NCI-H2081 treated with DMSO at 0.1 percent for 48 hours (cell line): Measurements from ENCODE around the gene AGPS.
"Not testable (repeated sequence)": the region's sequence is repeated elsewhere in the genome, so short reads cannot be mapped to it uniquely, and the experiment has no call there.

ENCODE experiments used
- DNase-seq: peaks from one replicate; lab custom pipeline; 2025; lab: John Stamatoyannopoulos, UW

Gene AGPS

DNA sequence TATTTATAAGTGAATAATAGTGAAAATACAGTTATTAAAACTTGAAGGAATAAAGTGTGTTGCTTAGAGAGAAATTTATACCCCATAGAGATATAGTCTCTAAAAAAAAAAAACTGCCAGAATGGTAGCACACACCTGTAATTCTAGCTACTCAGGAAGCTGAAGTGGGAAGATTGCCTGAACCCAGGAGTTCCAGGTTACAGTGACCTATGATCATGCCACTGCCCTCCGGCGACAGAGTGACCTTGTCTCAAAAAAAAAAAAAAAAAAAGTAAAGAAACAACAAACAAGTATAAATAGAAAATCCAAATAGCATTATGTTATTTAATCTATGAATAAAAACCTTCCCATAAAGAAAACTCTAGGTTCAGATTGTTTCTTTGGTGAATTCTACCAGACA, 7.4 kb upstream of the AGPS start:
- no peak for DNase-seq

DNA sequence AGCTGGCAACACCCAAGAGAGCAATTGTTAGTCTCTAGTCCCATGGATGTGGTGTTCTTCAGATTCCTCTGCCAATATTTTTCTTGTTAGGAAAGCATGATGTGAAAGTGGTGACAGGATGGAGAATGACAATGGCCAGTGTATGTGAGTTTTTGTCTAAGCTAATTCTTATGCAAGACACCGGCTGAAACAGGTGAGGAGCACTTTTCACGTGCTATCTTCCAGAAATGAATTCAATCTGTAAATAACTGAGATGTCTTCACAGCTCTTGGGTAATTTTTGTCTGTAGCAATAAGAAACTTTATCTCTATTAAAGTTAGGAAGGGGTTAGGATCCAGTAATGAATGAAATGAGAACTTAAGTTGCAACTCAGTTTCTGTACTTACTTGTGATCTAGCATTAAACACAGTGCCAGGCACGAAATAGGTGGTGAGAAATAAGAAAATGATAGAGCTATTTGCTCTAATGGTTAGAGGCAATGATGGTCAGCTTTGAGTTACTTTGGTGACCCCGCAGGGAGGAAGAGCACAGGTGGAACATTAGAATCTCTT, 676 bp upstream of the AGPS start:
- DNase-seq: no peak

- no peak for DNase-seq
Observed at GRCh38 chr2:177393203-177393755, 706 bp downstream of the AGPS start.

DNA sequence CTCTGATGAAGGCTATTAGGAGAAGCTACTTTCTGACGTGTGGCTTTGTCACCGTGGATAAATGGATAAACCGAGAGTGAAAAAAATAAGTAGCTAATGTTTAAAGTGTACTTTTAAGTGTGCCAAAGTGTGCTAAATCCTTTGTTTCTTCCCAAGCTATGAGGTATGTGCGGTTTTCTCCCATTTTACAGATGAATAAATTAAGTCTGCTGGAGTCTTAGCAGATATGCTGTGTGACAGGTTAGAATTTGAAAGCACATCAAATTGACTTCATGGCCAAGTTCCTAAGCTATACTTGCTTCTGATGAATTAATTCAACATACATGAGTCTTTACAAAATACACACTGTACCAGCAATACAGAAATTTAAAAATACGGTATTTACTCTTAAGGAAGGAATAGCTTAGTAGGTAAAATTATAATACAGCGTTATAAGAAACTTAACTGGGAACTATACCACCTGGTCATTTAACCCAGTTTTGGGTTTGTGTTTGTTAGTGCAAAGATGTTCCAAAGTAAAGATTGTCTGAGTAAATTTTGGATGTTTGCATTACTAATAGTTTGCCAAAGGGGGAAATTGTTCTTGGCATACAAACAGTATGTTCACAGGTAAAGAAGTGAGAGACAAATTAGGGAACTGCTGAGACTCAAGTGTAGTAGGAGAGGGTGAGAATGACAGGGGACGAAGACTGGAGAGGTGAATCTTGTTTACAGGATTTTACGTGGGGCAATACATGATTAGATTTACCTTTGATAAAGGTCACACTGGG, 1.4 kb downstream of the AGPS start:
- DNase-seq: no peak

DNA sequence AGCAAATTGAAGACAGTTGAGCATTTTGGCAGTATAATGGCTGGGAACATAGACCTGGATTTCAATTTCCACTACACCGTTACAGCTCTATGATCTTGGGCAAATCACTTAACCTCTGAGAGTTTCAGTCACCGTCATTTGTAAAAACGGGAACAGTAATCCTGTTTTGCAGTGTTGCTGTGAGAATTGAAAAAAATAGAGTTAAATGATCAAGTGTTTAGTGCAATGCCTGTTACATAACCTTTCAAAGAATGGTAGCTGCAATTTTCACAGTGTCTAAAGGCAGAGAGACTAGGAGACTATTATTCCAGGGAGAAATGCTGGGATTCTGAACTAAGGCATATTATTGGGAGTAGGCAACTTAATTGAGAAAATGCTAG, 2.0 kb downstream of the AGPS start:
- DNase-seq: no peak

- no peak for DNase-seq
Observed at GRCh38 chr2:177395351-177396065, 2.9 kb downstream of the AGPS start.

- no peak for DNase-seq
Observed at GRCh38 chr2:177396703-177397460, 4.3 kb downstream of the AGPS start.

GRCh38 chr2:177397481-177398289, 5.1 kb downstream of the AGPS start:
- DNase-seq: no peak

DNA sequence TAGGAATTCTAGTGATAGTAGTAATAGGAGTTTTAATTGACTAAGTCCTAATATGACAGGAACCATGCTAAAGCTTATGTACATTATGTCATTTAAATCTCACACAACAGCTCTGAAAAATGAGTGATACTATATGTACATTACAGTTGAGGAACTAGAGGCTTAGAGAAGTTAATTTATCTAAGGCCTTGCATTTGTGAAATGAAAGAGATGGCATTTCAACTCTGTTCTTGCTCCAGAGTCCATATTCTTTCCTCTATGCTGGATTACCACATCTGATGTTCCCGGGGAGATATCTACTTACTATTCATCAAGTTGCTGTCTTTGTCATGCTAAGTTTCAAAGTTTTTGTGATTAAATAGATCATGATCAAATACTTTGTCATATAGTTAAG, 5.7 kb downstream of the AGPS start:
- no peak for DNase-seq

- DNase-seq: no peak
Observed at GRCh38 chr2:177398791-177399190, 6.2 kb downstream of the AGPS start.

- DNase-seq: no peak
Observed at GRCh38 chr2:177399376-177399775, 6.8 kb downstream of the AGPS start.

GRCh38 chr2:177400337-177400923, 7.9 kb downstream of the AGPS start:
- no peak for DNase-seq

- DNase-seq: no peak
Observed at GRCh38 chr2:177402096-177402495, 9.5 kb downstream of the AGPS start.

DNA sequence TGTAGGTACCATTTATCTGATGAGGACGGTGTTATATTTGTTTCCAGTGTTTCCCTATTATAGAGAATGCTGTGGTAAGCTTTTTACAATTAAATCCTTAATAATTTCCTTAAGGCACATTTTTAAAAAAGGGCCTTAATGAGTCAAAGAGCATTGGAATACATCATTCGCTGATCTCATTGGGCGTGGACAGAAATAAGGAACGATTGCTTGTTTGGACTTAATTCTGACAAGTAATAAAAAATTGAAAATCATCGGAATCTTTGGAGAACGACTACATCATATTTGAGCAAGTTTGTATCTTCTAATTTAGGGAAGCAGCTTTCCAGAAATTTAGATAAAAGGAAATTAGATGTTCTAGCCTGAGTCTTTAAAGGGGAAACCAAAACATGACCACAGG, 11.3 kb downstream of the AGPS start:
- no peak for DNase-seq

DNA sequence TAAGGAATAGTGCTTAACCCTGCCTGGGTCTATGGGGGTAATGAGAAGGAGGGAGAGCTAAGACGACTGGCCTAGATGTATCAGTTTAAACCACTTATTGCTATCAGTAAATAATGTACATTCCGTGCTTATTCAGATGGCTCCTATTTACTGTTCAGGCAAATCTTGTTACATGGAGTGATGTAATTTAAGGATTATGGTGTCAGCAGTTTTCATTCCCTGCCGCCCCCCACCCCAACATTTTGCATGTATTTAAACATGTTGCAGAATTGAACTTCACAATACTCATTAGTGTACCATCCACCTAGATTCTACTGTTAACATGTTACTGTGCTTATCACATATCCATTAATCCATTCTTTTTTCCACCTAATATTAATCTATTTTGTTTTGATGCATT, 11.7 kb downstream of the AGPS start:
- no peak for DNase-seq

DNA sequence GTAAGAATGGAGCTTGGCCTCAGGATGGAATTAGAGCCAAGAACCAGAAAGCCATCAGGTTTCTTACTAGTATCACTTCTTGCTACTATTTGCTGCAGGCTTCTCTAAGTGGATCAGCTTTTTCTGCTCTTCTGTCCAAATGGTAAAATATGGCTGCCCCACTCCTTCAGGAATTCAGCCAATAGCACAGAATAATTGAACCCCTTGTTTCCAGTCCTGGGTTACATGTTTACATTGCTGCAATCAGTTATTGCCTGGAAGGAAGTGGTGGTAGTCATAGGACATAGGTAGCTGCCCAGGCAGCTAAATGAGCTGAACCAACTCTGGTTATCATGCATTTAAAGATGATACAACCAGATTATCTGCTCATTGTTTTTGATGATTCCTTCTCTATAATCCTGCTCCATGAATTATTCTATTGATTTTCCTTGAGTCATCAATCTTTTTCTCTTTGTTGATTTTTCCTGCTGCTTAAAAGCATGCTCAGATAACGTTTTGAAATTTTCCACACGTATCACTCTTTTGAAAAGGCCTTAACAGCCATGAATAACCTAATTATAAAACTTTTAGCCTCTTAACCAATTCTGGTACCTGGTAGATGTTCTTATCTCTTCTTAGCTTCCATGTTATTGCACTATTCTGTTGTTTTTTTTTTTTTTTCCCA, 12.6 kb downstream of the AGPS start:
- DNase-seq: no peak

DNA sequence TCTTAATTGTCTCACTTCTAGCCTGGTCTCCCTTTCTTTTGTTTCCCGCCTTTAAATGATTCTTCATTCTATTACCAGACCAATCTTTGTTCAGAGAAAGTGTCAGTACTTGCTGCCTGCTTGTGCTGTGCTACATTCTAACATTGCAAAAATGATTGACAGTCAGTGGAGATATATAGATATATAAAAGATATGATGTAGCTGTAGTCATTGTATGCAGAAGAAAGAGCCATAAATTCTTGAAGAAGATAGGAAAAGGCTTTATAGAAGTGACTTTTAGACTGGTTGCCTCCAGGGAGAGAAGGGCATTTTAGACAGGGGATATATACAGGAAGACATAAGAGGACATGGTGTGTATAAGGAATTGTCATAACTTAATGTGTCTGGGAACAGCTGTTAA, 13.6 kb downstream of the AGPS start:
- DNase-seq: no peak

GRCh38 chr2:177407031-177407430, 14.5 kb downstream of the AGPS start:
- DNase-seq: no peak

DNA sequence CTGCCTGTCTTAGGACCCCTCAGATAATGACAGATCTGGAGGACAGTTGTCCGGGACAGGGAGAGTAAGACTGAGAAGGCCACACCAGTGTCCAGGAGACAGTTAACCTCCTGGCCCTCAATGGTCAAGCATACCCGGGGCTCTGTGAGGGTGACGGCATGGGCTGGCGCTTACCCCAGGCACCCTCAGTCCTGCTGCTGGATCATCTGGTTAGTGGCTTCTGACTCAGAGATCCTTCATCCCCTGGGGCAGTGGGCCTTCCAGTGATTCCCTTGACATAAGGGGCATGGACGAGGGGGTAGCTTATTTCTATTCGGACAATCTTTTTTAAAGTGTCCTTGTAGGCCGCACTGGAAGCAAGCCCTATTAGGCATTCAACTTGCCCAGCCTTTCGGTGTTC, 18.1 kb downstream of the AGPS start:
- DNase-seq: not testable (repeated sequence)

DNA sequence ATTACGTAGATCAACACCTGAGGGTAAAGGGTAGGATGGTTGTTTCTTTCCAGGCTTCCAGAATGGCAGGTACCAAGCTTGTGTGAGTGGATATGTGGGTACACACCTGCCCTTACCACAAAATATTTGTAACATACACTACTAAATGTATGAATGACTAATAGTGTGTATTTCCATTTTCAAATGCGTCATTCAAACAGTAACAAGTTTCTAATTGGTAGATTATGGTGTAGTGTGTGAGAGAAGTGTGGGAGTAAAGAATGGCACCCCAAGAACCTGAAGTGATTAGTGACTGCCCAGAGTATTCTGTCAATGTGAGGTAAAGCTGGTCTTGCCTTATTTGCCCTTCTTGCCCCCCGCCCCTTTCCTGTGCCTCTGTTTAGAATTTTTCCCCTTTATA, 21.1 kb downstream of the AGPS start:
- no peak for DNase-seq

DNA sequence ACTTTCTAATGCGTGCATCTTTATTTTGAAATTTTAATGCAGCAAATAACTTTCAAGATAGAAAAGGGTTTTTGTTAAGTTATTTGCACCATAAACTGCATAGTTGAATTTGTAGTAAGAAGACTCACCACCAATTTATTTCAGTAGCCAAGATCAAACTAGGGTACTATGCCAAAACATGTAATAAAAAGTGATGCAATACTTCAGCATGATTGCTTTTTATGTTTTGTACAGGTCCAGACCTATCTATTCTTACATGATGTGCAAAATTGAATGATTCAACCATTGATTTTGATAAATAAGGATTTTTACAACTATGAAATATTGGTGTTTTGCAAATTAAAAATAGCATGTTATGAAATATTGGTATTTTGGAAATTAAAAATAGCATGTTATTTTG, 26.7 kb downstream of the AGPS start:
- DNase-seq: no peak
